Neuronal stem cell (in vitro differentiated cells): ENCODE data around the gene MTHFD1.

Source experiments
- DNase-seq: peaks from one replicate; pipeline ENCODE4 v3.0.0-alpha.2; 2013; ENCODE audit warnings: low spot score
- H2AFZ ChIP-seq: one replicate; pipeline ENCODE4 v1.6.1; 2013; ENCODE audit warnings: mild to moderate bottlenecking, low read length, inconsistent platforms
- H2AK5ac ChIP-seq: 2 replicates; pipeline ENCODE4 v1.6.1; 2013; ENCODE audit warnings: low read depth, mild to moderate bottlenecking, inconsistent platforms, low read length, moderate library complexity, mixed read lengths
- H2BK120ac ChIP-seq: 2 replicates; pipeline ENCODE4 v1.6.1; 2013; ENCODE audit warnings: low read depth, mild to moderate bottlenecking, inconsistent platforms, low read length, moderate library complexity, mixed read lengths
- H2BK12ac ChIP-seq: one replicate; pipeline ENCODE4 v1.6.1; 2013; ENCODE audit warnings: low read length, inconsistent platforms
- H2BK15ac ChIP-seq: 2 replicates; pipeline ENCODE4 v1.6.1; 2013; ENCODE audit warnings: mild to moderate bottlenecking, low read length, inconsistent platforms, mixed read lengths
- H2BK5ac ChIP-seq: one replicate; pipeline ENCODE4 v1.6.1; 2013; ENCODE audit warnings: inconsistent platforms, mild to moderate bottlenecking, low read length, moderate library complexity
- H3K14ac ChIP-seq: one replicate; pipeline ENCODE4 v1.6.1; 2013; ENCODE audit warnings: low read length, inconsistent platforms
- H3K18ac ChIP-seq: 2 replicates; pipeline ENCODE4 v1.6.1; 2013; ENCODE audit warnings: low read length, inconsistent platforms
- H3K23ac ChIP-seq: 2 replicates; pipeline ENCODE4 v1.6.1; 2013; ENCODE audit warnings: low read depth, mild to moderate bottlenecking, mixed read lengths, low read length, inconsistent platforms; ENCODE audit not compliant: poor library complexity
- H3K27ac ChIP-seq: replicated peaks from 3 replicates; pipeline ENCODE4 v1.5.1; 2013; ENCODE audit warnings: low read length, inconsistent platforms
- H3K27me3 ChIP-seq, 3 experiments: 2 replicates each; pipeline ENCODE4 v1.6.1; 2013; ENCODE audit warnings: low read length in 3 of 3, mild to moderate bottlenecking in 2 of 3, inconsistent platforms in 1 of 3, low read depth in 1 of 3, mixed read lengths in 1 of 3, moderate library complexity in 1 of 3; ENCODE audit not compliant: control insufficient read depth in 3 of 3, insufficient read depth in 3 of 3
- H3K36me3 ChIP-seq, 2 donors: replicated peaks in 1 of 2; 2 replicates each; pipeline ENCODE4 v1.6.1; 2013; ENCODE audit warnings: low read length in 2 of 2; ENCODE audit not compliant: control insufficient read depth in 2 of 2, insufficient read depth in 2 of 2
- H3K4ac ChIP-seq: 2 replicates; pipeline ENCODE4 v1.6.1; 2013; ENCODE audit warnings: inconsistent platforms, mild to moderate bottlenecking, low read length, moderate library complexity
- H3K4me1 ChIP-seq, 2 donors: 1 replicate in 1 of 2; 2 replicates in 1 of 2; pipeline ENCODE4 v1.6.1; 2013; ENCODE audit warnings: low read length in 2 of 2, low read depth in 1 of 2; ENCODE audit not compliant: control insufficient read depth in 2 of 2, insufficient read depth in 1 of 2
- H3K4me2 ChIP-seq: one replicate; pipeline ENCODE4 v1.6.1; 2013; ENCODE audit warnings: mild to moderate bottlenecking, low read length, inconsistent platforms; ENCODE audit not compliant: insufficient read depth, poor library complexity, severe bottlenecking
- H3K4me3 ChIP-seq, 2 donors: 2 replicates each; pipeline ENCODE4 v1.5.1; 2013; ENCODE audit warnings: low read length in 2 of 2, mild to moderate bottlenecking in 2 of 2, inconsistent platforms in 1 of 2, moderate library complexity in 1 of 2
- H3K79me1 ChIP-seq: one replicate; pipeline ENCODE4 v1.6.1; 2013; ENCODE audit warnings: low read depth, mild to moderate bottlenecking, inconsistent platforms, low read length, moderate library complexity
- H3K9ac ChIP-seq: one replicate; pipeline ENCODE4 v1.6.1; 2013; ENCODE audit warnings: mild to moderate bottlenecking, low read depth, low read length, inconsistent platforms; ENCODE audit not compliant: poor library complexity
- H3K9me3 ChIP-seq, 2 donors: replicated peaks in 1 of 2; 2 replicates each; pipeline versions ENCODE3 to v1.6.1; 2013; ENCODE audit warnings: low read length in 2 of 2, mild to moderate bottlenecking in 2 of 2, inconsistent platforms in 1 of 2, low read depth in 1 of 2, mixed read lengths in 1 of 2, moderate library complexity in 1 of 2; ENCODE audit not compliant: control insufficient read depth in 2 of 2, insufficient read depth in 1 of 2
- H4K8ac ChIP-seq: one replicate; pipeline ENCODE4 v1.6.1; 2013; ENCODE audit warnings: low read depth, mild to moderate bottlenecking, inconsistent platforms, low read length, moderate library complexity
- H4K91ac ChIP-seq: one replicate; pipeline ENCODE4 v1.6.1; 2013; ENCODE audit warnings: low read length, low read depth, mild to moderate bottlenecking, inconsistent platforms; ENCODE audit not compliant: poor library complexity
- WGBS, 2 donors: extraction: QIAGEN DNeasy Blood & Tissue Kit; methylation state at CpG; one replicate each; pipeline ENCODE4 v1.1.7; 2013; ENCODE audit warnings: missing lambda C conversion rate in 2 of 2, mixed read lengths in 1 of 2; ENCODE audit not compliant: insufficient read length in 2 of 2, insufficient replicate concordance in 1 of 2; ENCODE audit errors: extremely low coverage in 2 of 2; 5-methylcytosine and 5-hydroxymethylcytosine counted together

The MTHFD1 gene

GRCh38 chr14:64468451-64468850 lies 80.3 kb downstream of the MTHFD1 start:
- no peak overlapping the region for H4K91ac ChIP-seq
- H3K27ac ChIP-seq, result no peak overlapping the region
- no peak overlapping the region for H2BK5ac ChIP-seq
- no peak overlapping the region for H3K4me3 ChIP-seq
- H3K18ac ChIP-seq, result no peak overlapping the region
- no peaks in the 10 kb centered on the region for H3K27me3 ChIP-seq
- no peak overlapping the region for H2AK5ac ChIP-seq
- no peak overlapping the region for H3K9ac ChIP-seq
- H2BK15ac ChIP-seq, result no peak overlapping the region
- H3K4me2 ChIP-seq, result no peak overlapping the region
- H3K23ac ChIP-seq, result no peak overlapping the region
- no peaks in the 10 kb centered on the region for H3K79me1 ChIP-seq
- no peak overlapping the region for H2AFZ ChIP-seq
- no peak overlapping the region for H3K4ac ChIP-seq
- H4K8ac ChIP-seq, result no peak overlapping the region
- H3K36me3 ChIP-seq, result no peaks in the 10 kb centered on the region
- H2BK120ac ChIP-seq, result no peak overlapping the region
- H3K4me1 ChIP-seq, result peaks cover 2 to 3% of the 10 kb centered on the region in 2 donors
- H3K14ac ChIP-seq, result no peak overlapping the region
- no peak overlapping the region for H2BK12ac ChIP-seq
- no peaks in the 10 kb centered on the region for H3K9me3 ChIP-seq
- DNase-seq, result no peak
- no CpG with 5 or more reads among the region's 3 CpGs for WGBS, 2 donors

GRCh38 chr14:64474041-64474440 lies 85.9 kb downstream of the MTHFD1 start:
- Histone ChIP-seq H3K4me2 (no peak overlapping the region), H3K4me1 (peaks cover 0 to 3% of the 10 kb centered on the region in 2 donors), H3K9ac (no peak overlapping the region), H2BK12ac (no peak overlapping the region), H3K36me3 (no peaks in the 10 kb centered on the region), H3K18ac (no peak overlapping the region), H3K4me3 (no peak overlapping the region), H2AFZ (no peak overlapping the region), H3K4ac (no peak overlapping the region), H3K79me1 (no peaks in the 10 kb centered on the region), H4K91ac (no peak overlapping the region), H3K27me3 (no peaks in the 10 kb centered on the region), H3K9me3 (no peaks in the 10 kb centered on the region), H3K14ac (no peak overlapping the region), H3K23ac (no peak overlapping the region), H2BK15ac (no peak overlapping the region), H4K8ac (no peak overlapping the region), H2AK5ac (no peak overlapping the region), H3K27ac (no peak overlapping the region), H2BK5ac (no peak overlapping the region), H2BK120ac (no peak overlapping the region)
- WGBS, 2 donors, result no CpG with 5 or more reads among the region's 2 CpGs
- DNase-seq, result no peak

GRCh38 chr14:64474698-64475097 lies 86.5 kb downstream of the MTHFD1 start:
- no peak overlapping the region for H3K9ac ChIP-seq

GRCh38 chr14:64475585-64476273 lies 87.6 kb downstream of the MTHFD1 start:
- H4K8ac ChIP-seq, result no peak overlapping the region
- H3K18ac ChIP-seq, result no peak overlapping the region
- H3K14ac ChIP-seq, result no peak overlapping the region
- no peak for DNase-seq
- H3K27me3 ChIP-seq, result no peaks in the 10 kb centered on the region
- no peak overlapping the region for H2BK12ac ChIP-seq
- no peak overlapping the region for H3K4ac ChIP-seq
- no CpG with 5 or more reads among the region's 8 CpGs for WGBS, 2 donors
- H3K4me2 ChIP-seq, result no peak overlapping the region
- no peak overlapping the region for H3K4me3 ChIP-seq
- H3K27ac ChIP-seq, result no peak overlapping the region
- H2BK120ac ChIP-seq, result no peak overlapping the region
- no peak overlapping the region for H4K91ac ChIP-seq
- no peak overlapping the region for H2BK15ac ChIP-seq
- H3K9ac ChIP-seq, result no peak overlapping the region
- H2AFZ ChIP-seq, result no peak overlapping the region
- H3K9me3 ChIP-seq, result no peaks in the 10 kb centered on the region
- peaks cover 0 to 2% of the 10 kb centered on the region in 2 donors for H3K36me3 ChIP-seq
- no peak overlapping the region for H3K23ac ChIP-seq
- H2AK5ac ChIP-seq, result no peak overlapping the region
- peaks cover 0 to 3% of the 10 kb centered on the region in 2 donors for H3K4me1 ChIP-seq
- H3K79me1 ChIP-seq, result no peaks in the 10 kb centered on the region
- H2BK5ac ChIP-seq, result no peak overlapping the region

More at GRCh38 chr14:64474698-64475097, 86.5 kb downstream of the MTHFD1 start:
- no peak overlapping the region for H3K23ac ChIP-seq
- no peak overlapping the region for H3K14ac ChIP-seq
- no CpG with 5 or more reads among the region's 4 CpGs for WGBS, 2 donors
- H2BK120ac ChIP-seq, result no peak overlapping the region
- H3K27me3 ChIP-seq, result no peaks in the 10 kb centered on the region
- H3K4ac ChIP-seq, result no peak overlapping the region
- H4K91ac ChIP-seq, result no peak overlapping the region
- H3K9me3 ChIP-seq, result no peaks in the 10 kb centered on the region
- no peak overlapping the region for H2BK5ac ChIP-seq
- H2AK5ac ChIP-seq, result no peak overlapping the region
- peaks cover 0 to 3% of the 10 kb centered on the region in 2 donors for H3K4me1 ChIP-seq
- H2BK12ac ChIP-seq, result no peak overlapping the region
- no peaks in the 10 kb centered on the region for H3K79me1 ChIP-seq
- no peaks in the 10 kb centered on the region for H3K36me3 ChIP-seq
- no peak for DNase-seq
- H3K4me3 ChIP-seq, result no peak overlapping the region
- H4K8ac ChIP-seq, result no peak overlapping the region
- no peak overlapping the region for H2AFZ ChIP-seq
- no peak overlapping the region for H3K4me2 ChIP-seq
- no peak overlapping the region for H3K18ac ChIP-seq
- no peak overlapping the region for H2BK15ac ChIP-seq
- no peak overlapping the region for H3K27ac ChIP-seq
